GM12878 (cell line): Measurements from ENCODE around the gene INSRR. TPM values are rescaled to one million over a fixed set of nuclear protein-coding genes. Genes with fewer than 3 reads are reported as not detected.

Experiments
- ATAC-seq: fragments of 200-7000 bp; cut with Tn5 transposase; 3 replicates; pipeline ENCODE4 v1.9.1; 2020; ENCODE audit warnings: mild to moderate bottlenecking, moderate library complexity
- BruUV-seq: library from RNA; stranded (reverse); fragments of 400-500 nt; replicated peaks from 2 replicates; lab custom pipeline; 2021; lab: Mats Ljungman, UMichigan
- CTCF ChIA-PET: fragments of 300-600 bp; sonication (Branson Sonifier 250); formaldehyde crosslinking; extraction: SDS; loops from one replicate; lab custom pipeline; 2021; ENCODE audit warnings: inconsistent platforms; lab: Yijun Ruan, JAX
- POLR2A ChIA-PET: fragments of 350-600 bp; formaldehyde crosslinking; extraction: SDS; loops from one replicate; lab custom pipeline; 2021; ENCODE audit warnings: inconsistent platforms; lab: Charles Lee
- RAD21 ChIA-PET: fragments of 300-600 bp; sonication (Branson Sonifier 250); formaldehyde crosslinking; loops from one replicate; lab custom pipeline; 2023; ENCODE audit warnings: antibody characterized with exemption; ENCODE audit not compliant: unreplicated experiment; lab: Charles Lee
- SMC1A ChIA-PET: fragments of 300-600 bp; sonication (Branson Sonifier 250); formaldehyde crosslinking; loops from one replicate; lab custom pipeline; 2023; ENCODE audit not compliant: unreplicated experiment, uncharacterized antibody; lab: Charles Lee
- DNase-seq: peaks from one replicate; pipeline ENCODE4 v3.0.0-alpha.2; 2011; ENCODE audit warnings: low read depth, low spot score
- FAIRE-seq: peaks from 3 replicates; lab custom pipeline; 2011; peaks lifted over from hg19 to GRCh38; lab: Jason Lieb, UNC
- H2AFZ ChIP-seq: 2 replicates; pipeline ENCODE4 v1.6.0; 2011; ENCODE audit warnings: low read depth, low read length, control low read depth; ENCODE audit not compliant: control insufficient read depth
- H3K27ac ChIP-seq: 2 replicates; pipeline ENCODE4 v1.5.1; 2011; ENCODE audit warnings: control low read depth; ENCODE audit not compliant: control insufficient read depth, insufficient read depth
- H3K27me3 ChIP-seq, 2 experiments: replicated peaks in 1 of 2; 2 replicates each; pipeline versions ENCODE4 v1.6.0 to v1.6.1; 2011; ENCODE audit warnings: low read length in 1 of 2; ENCODE audit not compliant: control insufficient read depth in 2 of 2, insufficient read depth in 2 of 2
- H3K36me3 ChIP-seq, 2 experiments: 2 replicates each; pipeline ENCODE4 v1.5.1; 2011; ENCODE audit warnings: low read length in 1 of 2; ENCODE audit not compliant: control insufficient read depth in 2 of 2, insufficient read depth in 2 of 2
- H3K4me1 ChIP-seq: 2 replicates; pipeline ENCODE4 v1.6.1; 2011; ENCODE audit warnings: mild to moderate bottlenecking, low read length, moderate library complexity, mixed read lengths; ENCODE audit not compliant: control insufficient read depth, insufficient read depth
- H3K4me2 ChIP-seq: 2 replicates; pipeline ENCODE4 v1.6.0; 2011; ENCODE audit warnings: control low read depth; ENCODE audit not compliant: control insufficient read depth, insufficient read depth
- H3K4me3 ChIP-seq: fragments of 200-600 bp; sonication (generic); 2 replicates; pipeline ENCODE4 v1.5.1; 2016
- H3K79me2 ChIP-seq: 2 replicates; pipeline ENCODE4 v1.6.0; 2011; ENCODE audit warnings: low read length; ENCODE audit not compliant: control insufficient read depth, insufficient read depth
- H3K9ac ChIP-seq: 2 replicates; pipeline ENCODE4 v1.8.0; 2011; ENCODE audit warnings: low read length, control low read depth, mixed read lengths; ENCODE audit not compliant: control insufficient read depth, insufficient read depth
- H3K9me3 ChIP-seq: replicated peaks from 3 replicates; pipeline ENCODE4 v1.5.1; 2011; ENCODE audit warnings: mild to moderate bottlenecking, low read length; ENCODE audit not compliant: control insufficient read depth, insufficient read depth
- H4K20me1 ChIP-seq: 2 replicates; pipeline ENCODE4 v1.6.0; 2011; ENCODE audit not compliant: control insufficient read depth, insufficient read depth
- BCL11A ChIP-seq: IDR thresholded peaks from 2 replicates; pipeline ENCODE4 v1.6.1; 2011; ENCODE audit warnings: low read depth, low read length
- BHLHE40 ChIP-seq, 2 experiments: fragments of 450-650 bp in 1 of 2; IDR thresholded peaks; 2 replicates each; pipeline ENCODE4 v1.6.1; 2011 to 2017; ENCODE audit warnings: low read depth in 2 of 2, borderline replicate concordance in 1 of 2, improper control_type of control experiment in 1 of 2, low read length in 1 of 2, mild to moderate bottlenecking in 1 of 2
- DPF2 ChIP-seq: fragments of 450-650 bp; IDR thresholded peaks from 2 replicates; pipeline ENCODE4 v1.6.1; 2017; ENCODE audit warnings: mild to moderate bottlenecking
- E2F8 ChIP-seq: fragments of 450-650 bp; IDR thresholded peaks from 2 replicates; pipeline ENCODE4 v1.6.1; 2018; ENCODE audit warnings: mild to moderate bottlenecking, low read depth, moderate library complexity; ENCODE audit not compliant: partially characterized antibody
- IKZF1 ChIP-seq: fragments of 450-650 bp; conservative IDR thresholded peaks from 2 replicates; pipeline ENCODE4 v1.6.1; 2017; ENCODE audit warnings: antibody characterized with exemption, mild to moderate bottlenecking
- POLR2A ChIP-seq: IDR thresholded peaks from 2 replicates; pipeline ENCODE4 v1.6.1; 2011; ENCODE audit warnings: low read depth, mild to moderate bottlenecking, low read length
- SIX5 ChIP-seq: IDR thresholded peaks from 2 replicates; pipeline ENCODE4 v1.6.1; 2011; ENCODE audit warnings: mild to moderate bottlenecking, low read depth, low read length, moderate library complexity; ENCODE audit not compliant: severe bottlenecking
- TCF12 ChIP-seq: IDR thresholded peaks from 2 replicates; pipeline ENCODE4 v1.6.1; 2011; ENCODE audit warnings: low read depth, mild to moderate bottlenecking, low read length
- TCF3 ChIP-seq: IDR thresholded peaks from 2 replicates; pipeline ENCODE4 v1.6.1; 2012; ENCODE audit warnings: low read depth, mild to moderate bottlenecking, low read length, borderline replicate concordance; ENCODE audit not compliant: insufficient read depth
- WGBS: methylation state at CpG from one replicate; pipeline ENCODE4 v1.1.6; 2016; ENCODE audit warnings: low lambda C conversion rate; ENCODE audit not compliant: insufficient replicate concordance, insufficient coverage; ENCODE audit errors: missing lambda C conversion rate; 5-methylcytosine and 5-hydroxymethylcytosine counted together
- in situ Hi-C: fragments of 300-500 bp; cut with MboI; formaldehyde crosslinking; loops from 9 replicates; pipeline ENCODE4 v1.14.3; 2018; ENCODE audit warnings: mixed read lengths
- intact Hi-C: fragments of 100-400 bp; cut with micrococcal nuclease; formaldehyde crosslinking; loops from one replicate; pipeline ENCODE4 v1.14.2; 2022; ENCODE audit not compliant: unreplicated experiment
- polyA plus RNA-seq, 11 experiments: library from polyadenylated mRNA; depleted of rRNA in 4 of 11; unstranded in 6 of 11; stranded (reverse) in 5 of 11; fragments of >200 nt; fragmentation: Nextera tagmentation in 4 of 11; fragmentation: Illumina TruSeq in 1 of 11; extraction: Ambion mirVana in 4 of 11; extraction: Trizol in 1 of 11; gene quantifications; 1 replicate in 1 of 11; 2 replicates in 10 of 11; pipeline versions ENCODE4 v1.2.1 to v1.2.3, GENCODE V29; 2011 to 2016; ENCODE audit warnings: inconsistent platforms in 2 of 11, missing spikeins in 2 of 11, low read depth in 1 of 11
- total RNA-seq, 4 experiments: library from RNA; depleted of rRNA in 3 of 4; stranded (reverse); fragments of >200 nt in 3 of 4; fragmentation: Illumina TruSeq in 1 of 4; extraction: Trizol in 1 of 4; gene quantifications; 2 replicates each; pipeline versions ENCODE4 v1.2.1 to v1.2.3, GENCODE V29; 2013 to 2021

Gene INSRR
- total and polyA plus RNA-seq, 10 of the 15 experiments (the other 5 are each of a cell fraction or from before 2014, with no cell fraction given): 0.01 TPM; not detected in 9

DNA sequence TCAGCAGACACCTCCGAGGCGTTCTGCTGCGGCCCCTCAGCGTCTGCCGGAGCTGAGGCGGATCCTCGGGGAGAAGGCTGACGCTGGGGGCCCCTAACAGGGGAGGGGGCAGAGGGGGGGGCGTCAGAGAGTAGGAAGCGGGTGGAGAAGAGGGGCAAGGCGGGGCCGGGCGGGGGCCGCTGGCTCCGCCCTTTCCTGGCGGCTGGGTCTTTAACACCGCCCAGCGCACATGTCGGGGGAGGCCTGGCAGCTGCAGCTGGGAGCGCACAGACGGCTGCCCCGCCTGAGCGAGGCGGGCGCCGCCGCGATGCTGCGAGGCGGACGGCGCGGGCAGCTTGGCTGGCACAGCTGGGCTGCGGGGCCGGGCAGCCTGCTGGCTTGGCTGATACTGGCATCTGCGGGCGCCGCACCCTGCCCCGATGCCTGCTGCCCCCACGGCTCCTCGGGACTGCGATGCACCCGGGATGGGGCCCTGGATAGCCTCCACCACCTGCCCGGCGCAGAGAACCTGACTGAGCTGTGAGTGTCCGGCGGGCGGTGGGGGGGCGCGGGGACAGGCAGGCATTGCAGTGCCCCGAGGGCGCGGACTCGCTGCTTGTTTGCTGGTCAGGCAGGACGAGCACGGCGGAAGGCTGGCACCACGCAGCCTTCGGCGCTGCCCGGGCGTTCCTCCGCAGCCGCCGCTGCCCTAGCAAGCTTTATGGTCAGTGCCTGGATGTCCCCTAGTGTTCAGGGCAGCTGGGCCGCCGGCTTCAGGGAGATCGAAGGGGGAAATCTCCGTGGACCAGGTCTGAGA lies 1.9 kb upstream of the INSRR start, which contains the start of gene NTRK1:
NTRK1 (plus strand) TSS at position 238 of the 796 bp plus-strand sequence; CDS start at position 308, 70 bp downstream.
- RAD21 ChIA-PET: interaction anchor here (0.6 to 7.0 kb wide), 18 partner anchors 17 to 247 kb away, joined by 3 to 115 read pairs (median 6); partner anchors contain the start of genes ISG20L2, METTL25B and MRPL24
- POLR2A ChIA-PET: interaction anchor here (0.8 to 1.7 kb wide), 4 partner anchors 23 to 172 kb away, joined by 3 to 9 read pairs (median 6); no protein-coding TSS in a partner anchor
- H3K4me3 ChIP-seq: peak within 1 kb of the TSS; percentile 53; the same call in 1 of the 2 replicates
- H3K9ac ChIP-seq: no peak within 1 kb of the TSS
- WGBS: 14% methylated on average over 60 of the region's 69 CpGs
- no TSS peak for BruUV-seq
- peak; percentile 77 for ATAC-seq
- intact Hi-C loops: loop anchor here (1.0 kb wide), 4 partner anchors 22 to 172 kb away; no protein-coding TSS in a partner anchor
- peaks cover 26% of the 10 kb centered on the region for H3K4me1 ChIP-seq
- peak; percentile 9 to 56; a peak in 3 of 4 replicates for TF ChIP-seq BHLHE40 (IDR thresholded peaks at IDR 0.05; ENCODE audit: borderline replicate concordance in 1 of 2, low read depth in 2 of 2, low read length in 1 of 2)
- peak; percentile 52; the same call in 1 of the 2 replicates for TF ChIP-seq TCF3
- TF ChIP-seq TCF12: 0 out of 2 replicates have a peak, but pooled peaks have one; percentile 33
- no peak for TF ChIP-seq E2F8
- no peak for TF ChIP-seq POLR2A
- TF ChIP-seq BCL11A: no peak
- TF ChIP-seq IKZF1: peak; percentile 52
- TF ChIP-seq DPF2: 0 out of 2 replicates have a peak, but pooled peaks have one; percentile 15
- TF ChIP-seq SIX5: no peak
- SMC1A ChIA-PET: interaction anchor here (0.9 to 7.6 kb wide), 20 partner anchors 8 to 176 kb away, joined by 3 to 123 read pairs (median 6); partner anchors contain the start of genes ISG20L2, METTL25B and MRPL24
- H3K4me2 ChIP-seq: peak within 1 kb of the TSS; percentile 85
- no peaks in the 10 kb centered on the region for H3K79me2 ChIP-seq
- H4K20me1 ChIP-seq: no peaks in the 10 kb centered on the region
- CTCF ChIA-PET: interaction anchor here (0.7 to 9.4 kb wide), 44 partner anchors 9 to 296 kb away, joined by 3 to 248 read pairs (median 6); partner anchors contain the start of genes CRABP2, ISG20L2, METTL25B and MRPL24
- no peaks in the 10 kb centered on the region for H3K36me3 ChIP-seq
- H3K27me3 ChIP-seq: peaks cover 8 to 22% of the 10 kb centered on the region in 2 experiments
- peak within 1 kb of the TSS; percentile 46 for H2AFZ ChIP-seq
- H3K27ac ChIP-seq: no peak within 1 kb of the TSS
- no peaks in the 10 kb centered on the region for H3K9me3 ChIP-seq
- no peak for DNase-seq
- FAIRE-seq: no peak
- in situ Hi-C loops: loop anchor here (5.0 kb wide), 2 partner anchors 59 to 174 kb away; no protein-coding TSS in a partner anchor
